Smooth muscle cell (in vitro differentiated cells): Measurements from ENCODE around the gene CELSR1. TPM values are rescaled to one million over a fixed set of nuclear protein-coding genes. Genes with fewer than 3 reads are reported as not detected.

Source experiments
- DNase-seq: peaks from one replicate; lab custom pipeline; 2025; ENCODE audit not compliant: unreplicated experiment; lab: John Stamatoyannopoulos, UW
- H2AFZ ChIP-seq: fragments of 200-600 bp; sonication (generic); 2 replicates; pipeline ENCODE4 v1.6.0; 2016; ENCODE audit warnings: antibody characterized with exemption, low read depth, mild to moderate bottlenecking
- H3F3A ChIP-seq: fragments of 200-600 bp; sonication (generic); 2 replicates; pipeline ENCODE4 v1.6.0; 2017; ENCODE audit warnings: antibody characterized with exemption, low read depth
- H3K27ac ChIP-seq: fragments of 200-600 bp; sonication (generic); 2 replicates; pipeline ENCODE4 v1.5.1; 2016; ENCODE audit warnings: low read depth, mild to moderate bottlenecking
- H3K27me3 ChIP-seq: fragments of 200-600 bp; sonication (generic); 2 replicates; pipeline ENCODE4 v1.6.1; 2016; ENCODE audit warnings: low read depth, mild to moderate bottlenecking
- H3K36me3 ChIP-seq: fragments of 200-600 bp; sonication (generic); 2 replicates; pipeline ENCODE4 v1.5.1; 2016; ENCODE audit warnings: low read depth
- H3K4me1 ChIP-seq: fragments of 200-600 bp; sonication (generic); 2 replicates; pipeline ENCODE4 v1.5.1; 2016; ENCODE audit warnings: low read depth
- H3K4me2 ChIP-seq: fragments of 200-600 bp; sonication (generic); 2 replicates; pipeline ENCODE4 v1.6.0; 2016; ENCODE audit warnings: mild to moderate bottlenecking
- H3K4me3 ChIP-seq: fragments of 200-600 bp; sonication (generic); 2 replicates; pipeline ENCODE4 v1.5.1; 2016; ENCODE audit warnings: mild to moderate bottlenecking
- H3K79me2 ChIP-seq: fragments of 200-600 bp; sonication (generic); 2 replicates; pipeline ENCODE4 v1.6.0; 2016; ENCODE audit warnings: low read depth, mild to moderate bottlenecking
- H3K9ac ChIP-seq: fragments of 200-600 bp; sonication (generic); 2 replicates; pipeline ENCODE4 v1.6.0; 2016; ENCODE audit warnings: low read depth
- H3K9me3 ChIP-seq: fragments of 200-600 bp; sonication (generic); replicated peaks from 2 replicates; pipeline ENCODE4 v1.5.1; 2016; ENCODE audit warnings: low read depth
- H4K20me1 ChIP-seq: fragments of 200-600 bp; sonication (generic); 2 replicates; pipeline ENCODE4 v1.6.0; 2016; ENCODE audit warnings: low read depth
- CTCF ChIP-seq: fragments of 200-600 bp; sonication (generic); IDR thresholded peaks from 2 replicates; pipeline ENCODE4 v1.5.1; 2017; ENCODE audit warnings: borderline replicate concordance, mild to moderate bottlenecking, antibody characterized with exemption; ENCODE audit not compliant: insufficient read depth, poor library complexity, severe bottlenecking
- WGBS: methylation state at CpG from one replicate; pipeline ENCODE4 v1.1.7; 2016; ENCODE audit warnings: low lambda C conversion rate; 5-methylcytosine and 5-hydroxymethylcytosine counted together
- polyA plus RNA-seq: library from polyadenylated mRNA; unstranded; fragments of >200 nt; fragmentation: Nextera tagmentation; extraction: Ambion mirVana; gene quantifications from 2 replicates; pipeline ENCODE4 v1.2.1, GENCODE V29; 2016
- total RNA-seq: library from RNA; depleted of rRNA; stranded (reverse); fragments of >200 nt; gene quantifications from 2 replicates; pipeline ENCODE4 v1.2.3, GENCODE V29; 2014

The CELSR1 gene
- total and polyA plus RNA-seq, 2 experiments from 2014 or later: 3.6 to 15.2 TPM

DNA sequence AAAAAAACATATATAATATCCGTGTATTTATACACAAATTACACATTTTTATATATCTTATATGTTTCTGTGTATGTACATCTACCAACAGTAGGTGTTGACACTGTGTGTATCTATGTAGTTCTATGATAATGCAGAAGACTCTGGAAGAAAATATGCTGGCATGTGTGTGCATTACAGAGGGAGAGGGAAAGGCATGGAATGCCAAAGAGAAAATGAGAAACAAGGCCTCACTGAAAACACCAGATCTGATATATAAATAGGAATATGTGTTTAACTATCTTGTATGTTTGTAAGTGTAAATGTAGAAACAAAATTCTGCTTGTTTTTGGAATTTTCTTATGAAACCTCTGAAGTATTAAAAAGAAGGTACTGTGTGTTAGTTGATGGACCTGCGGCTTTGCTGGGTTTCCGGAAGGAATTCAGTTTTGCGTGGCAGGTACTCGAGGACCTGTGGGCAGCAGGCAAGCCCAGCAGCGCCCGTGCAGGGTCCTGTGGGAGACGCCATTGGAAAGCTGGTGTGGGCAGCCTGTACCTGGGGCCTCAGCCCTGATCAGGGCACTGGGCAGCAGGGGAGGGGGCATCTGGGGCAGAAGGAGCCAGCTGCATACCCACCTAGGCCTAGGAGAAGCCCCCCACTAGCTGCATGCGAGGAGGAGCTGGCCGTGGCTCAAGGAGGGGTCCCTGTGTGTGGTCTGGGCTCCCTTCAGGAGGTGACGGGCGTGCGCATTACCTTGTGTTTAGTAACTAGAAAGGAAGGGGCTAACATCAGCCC is 209.5 kb downstream of the CELSR1 start:
- no peaks in the 10 kb centered on the region for H3F3A ChIP-seq
- no peak overlapping the region for H3K4me3 ChIP-seq
- WGBS: 98% methylated on average over 13 of the region's 13 CpGs
- no peak for DNase-seq
- no peak overlapping the region for H2AFZ ChIP-seq
- H3K4me2 ChIP-seq: no peak overlapping the region
- no peaks in the 10 kb centered on the region for H3K79me2 ChIP-seq
- no peaks in the 10 kb centered on the region for H3K9me3 ChIP-seq
- H3K36me3 ChIP-seq: no peaks in the 10 kb centered on the region
- H4K20me1 ChIP-seq: no peaks in the 10 kb centered on the region
- H3K27ac ChIP-seq: no peak overlapping the region
- no peaks in the 10 kb centered on the region for H3K4me1 ChIP-seq
- H3K9ac ChIP-seq: no peak overlapping the region
- no peaks in the 10 kb centered on the region for H3K27me3 ChIP-seq
- TF ChIP-seq CTCF: no peak

- Histone ChIP-seq H3K36me3 (no peaks in the 10 kb centered on the region), H2AFZ (no peak overlapping the region), H3K4me3 (no peak overlapping the region), H3K79me2 (no peaks in the 10 kb centered on the region), H3F3A (no peaks in the 10 kb centered on the region), H3K27me3 (no peaks in the 10 kb centered on the region), H3K9ac (no peak overlapping the region), H3K27ac (no peak overlapping the region), H4K20me1 (no peaks in the 10 kb centered on the region), H3K9me3 (no peaks in the 10 kb centered on the region), H3K4me1 (no peaks in the 10 kb centered on the region), H3K4me2 (no peak overlapping the region)
- no peak for TF ChIP-seq CTCF
- 98% methylated on average over 23 of the region's 23 CpGs for WGBS
- no peak for DNase-seq
Observed at GRCh38 chr22:46326066-46326680, 211.2 kb downstream of the CELSR1 start.

DNA sequence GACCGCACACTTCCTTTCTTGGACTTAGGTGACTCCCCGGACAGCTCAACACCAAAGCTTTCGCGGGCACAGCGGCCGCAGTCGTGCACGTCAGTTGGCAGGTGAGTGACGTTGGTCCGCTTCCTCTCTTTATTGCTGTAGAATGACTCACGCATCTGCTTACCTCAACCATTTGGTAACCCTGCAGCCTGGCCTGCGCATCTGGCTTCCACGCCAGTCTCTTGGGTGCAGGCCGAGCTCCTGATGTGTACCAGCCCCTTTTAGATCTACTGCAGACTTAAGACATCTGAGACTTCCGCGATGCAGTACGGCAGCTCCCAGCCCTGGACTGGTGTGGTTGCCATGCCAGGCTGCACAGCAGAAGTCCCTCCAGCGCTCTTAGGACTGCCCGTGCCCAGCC is 214.3 kb downstream of the CELSR1 start:
- no peak overlapping the region for H3K4me3 ChIP-seq
- no peaks in the 10 kb centered on the region for H3F3A ChIP-seq
- no peak overlapping the region for H3K4me2 ChIP-seq
- H3K9me3 ChIP-seq: no peaks in the 10 kb centered on the region
- H3K4me1 ChIP-seq: no peaks in the 10 kb centered on the region
- no peak for TF ChIP-seq CTCF
- H3K36me3 ChIP-seq: no peaks in the 10 kb centered on the region
- H4K20me1 ChIP-seq: no peaks in the 10 kb centered on the region
- H3K27ac ChIP-seq: no peak overlapping the region
- 98% methylated on average over 19 of the region's 19 CpGs for WGBS
- DNase-seq: no peak
- no peak overlapping the region for H2AFZ ChIP-seq
- H3K79me2 ChIP-seq: no peaks in the 10 kb centered on the region
- no peak overlapping the region for H3K9ac ChIP-seq
- H3K27me3 ChIP-seq: no peaks in the 10 kb centered on the region
